Panc1 (cell line): ENCODE results near the gene TMEM63B.

Source experiments
- CTCF ChIP-seq: fragments of 450-650 bp; IDR thresholded peaks from 2 replicates; pipeline ENCODE4 v1.5.1; 2017; ENCODE audit warnings: mild to moderate bottlenecking
- POLR2AphosphoS5 ChIP-seq: IDR thresholded peaks from 2 replicates; pipeline ENCODE4 v1.6.1; 2012; ENCODE audit warnings: mild to moderate bottlenecking, low read depth, low read length, moderate library complexity
- REST ChIP-seq, 2 experiments: IDR thresholded peaks; 2 replicates each; pipeline ENCODE4 v1.6.1; 2011 to 2012; ENCODE audit warnings: low read depth in 2 of 2, control low read depth in 1 of 2, low read length in 1 of 2, mild to moderate bottlenecking in 1 of 2, moderate library complexity in 1 of 2; ENCODE audit not compliant: insufficient read depth in 1 of 2

DNA sequence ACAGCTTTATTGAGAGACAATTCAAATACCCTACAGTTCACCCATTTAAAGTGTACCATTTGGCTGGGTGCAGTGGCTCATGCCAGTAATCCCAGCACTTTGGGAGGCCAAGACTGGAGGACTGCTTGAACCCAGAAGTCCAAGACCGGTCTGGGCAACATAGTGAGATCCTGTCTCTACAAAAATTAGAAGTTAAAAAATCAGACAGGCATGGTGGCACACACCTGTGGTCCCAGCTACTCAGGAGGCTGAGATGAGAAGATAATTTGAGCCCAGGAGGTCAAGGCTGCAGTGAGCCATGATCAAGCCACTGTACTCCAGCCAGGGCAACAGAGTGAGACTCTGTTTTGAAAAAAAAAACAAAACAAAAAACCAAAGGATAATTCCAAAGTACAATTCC is 40.2 kb downstream of the TMEM63B start:
- TF ChIP-seq CTCF (no peak), POLR2AphosphoS5 (no peak), REST (IDR thresholded peaks at IDR 0.05; ENCODE audit: insufficient read depth in 1 of 2, low read depth in 2 of 2, low read length in 1 of 2) (no peak)
